ENCODE data around the gene DHRS11.

Gene DHRS11

GRCh38 chr17:36576793-36577192, 14.9 kb upstream of the DHRS11 start:
- no peak overlapping the region for H3K4me3 ChIP-seq (ENCODE audit: low read length)
- no peak for TF ChIP-seq CTCF (conservative IDR thresholded peaks at IDR 0.05; ENCODE audit: low read length)
- DNase-seq (ENCODE audit: low read depth) = no peak

- H3K4me3 ChIP-seq (ENCODE audit: low read length) = no peak overlapping the region
- DNase-seq (ENCODE audit: low read depth) = peak; percentile 35
- TF ChIP-seq CTCF (conservative IDR thresholded peaks at IDR 0.05; ENCODE audit: low read length) = no peak
Measured at GRCh38 chr17:36578671-36579070, 13.0 kb upstream of the DHRS11 start.

GRCh38 chr17:36583787-36584186, 7.9 kb upstream of the DHRS11 start:
- no peak for DNase-seq (ENCODE audit: low read depth)
- H3K4me3 ChIP-seq (ENCODE audit: low read length) = no peak overlapping the region
- no peak for TF ChIP-seq CTCF (conservative IDR thresholded peaks at IDR 0.05; ENCODE audit: low read length)

- no peak for TF ChIP-seq CTCF (conservative IDR thresholded peaks at IDR 0.05; ENCODE audit: low read length)
- DNase-seq (ENCODE audit: low read depth) = no peak
- no peak overlapping the region for H3K4me3 ChIP-seq (ENCODE audit: low read length)
Measured at GRCh38 chr17:36586138-36586537, 5.5 kb upstream of the DHRS11 start.

GRCh38 chr17:36590082-36590481, 1.6 kb upstream of the DHRS11 start:
- TF ChIP-seq CTCF (conservative IDR thresholded peaks at IDR 0.05; ENCODE audit: low read length) = no peak
- no peak overlapping the region for H3K4me3 ChIP-seq (ENCODE audit: low read length)
- no peak for DNase-seq (ENCODE audit: low read depth)

GRCh38 chr17:36592316-36592715, 637 bp downstream of the DHRS11 start:
- TF ChIP-seq CTCF (conservative IDR thresholded peaks at IDR 0.05; ENCODE audit: low read length) = no peak
- DNase-seq (ENCODE audit: low read depth) = no peak
- peak overlapping the region; percentile 63 for H3K4me3 ChIP-seq (ENCODE audit: low read length)

GRCh38 chr17:36592716-36593321, 1.1 kb downstream of the DHRS11 start:
- TF ChIP-seq CTCF (conservative IDR thresholded peaks at IDR 0.05; ENCODE audit: low read length) = no peak
- DNase-seq (ENCODE audit: low read depth) = no peak
- H3K4me3 ChIP-seq (ENCODE audit: low read length) = peak overlapping the region; percentile 63
